NB4 (cell line): ENCODE results near the gene KCNQ4.
A peak's percentile ranks its signal among the peaks of the same experiment; 100 is the strongest.

Experiments used
- DNase-seq: peaks from one replicate; pipeline ENCODE4 v3.0.0; 2010; ENCODE audit warnings: low read depth
- H3K4me3 ChIP-seq: one replicate; pipeline ENCODE4 v1.5.1; 2011; ENCODE audit warnings: mild to moderate bottlenecking, low read depth, low read length, moderate library complexity
- MYC ChIP-seq: IDR thresholded peaks from 2 replicates; pipeline ENCODE4 v1.6.1; 2011; ENCODE audit warnings: low read depth, low read length
- POLR2A ChIP-seq: IDR thresholded peaks from 2 replicates; pipeline ENCODE4 v1.6.1; 2011; ENCODE audit warnings: mild to moderate bottlenecking; ENCODE audit not compliant: insufficient read length; ENCODE audit errors: extremely low read depth
- TF ChIP-seq, protein P1 (sequence below): IDR thresholded peaks from one replicate; pipeline ENCODE4 v1.5.1; 2012; ENCODE audit warnings: low read depth, low read length
- TF ChIP-seq, protein P2 (sequence below): IDR thresholded peaks from 2 replicates; pipeline ENCODE4 v1.6.1; 2011; ENCODE audit warnings: low read depth, low read length

KCNQ4 gene

DNA sequence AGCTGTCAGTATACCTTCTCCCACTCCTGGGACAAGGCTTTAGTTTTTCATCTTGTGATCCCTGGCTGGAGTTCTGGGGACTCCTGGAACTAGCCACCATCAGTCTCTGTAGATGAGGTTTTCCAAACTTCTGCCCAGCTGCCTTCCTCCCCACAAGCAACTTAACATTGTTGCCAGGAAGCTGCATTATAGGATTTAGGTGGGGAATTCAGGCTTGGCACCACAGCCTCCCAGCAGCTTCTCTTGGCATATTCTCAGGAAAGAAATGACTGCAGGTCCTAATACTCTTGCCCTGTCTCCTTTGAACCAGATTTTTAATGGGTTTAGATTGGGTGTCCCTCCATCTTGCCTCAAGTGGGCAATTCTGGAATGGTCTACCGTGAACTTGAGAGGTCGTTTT lies 18.6 kb upstream of the KCNQ4 start:
- DNase-seq: no peak
- TF ChIP-seq POLR2A: no peak

DNA sequence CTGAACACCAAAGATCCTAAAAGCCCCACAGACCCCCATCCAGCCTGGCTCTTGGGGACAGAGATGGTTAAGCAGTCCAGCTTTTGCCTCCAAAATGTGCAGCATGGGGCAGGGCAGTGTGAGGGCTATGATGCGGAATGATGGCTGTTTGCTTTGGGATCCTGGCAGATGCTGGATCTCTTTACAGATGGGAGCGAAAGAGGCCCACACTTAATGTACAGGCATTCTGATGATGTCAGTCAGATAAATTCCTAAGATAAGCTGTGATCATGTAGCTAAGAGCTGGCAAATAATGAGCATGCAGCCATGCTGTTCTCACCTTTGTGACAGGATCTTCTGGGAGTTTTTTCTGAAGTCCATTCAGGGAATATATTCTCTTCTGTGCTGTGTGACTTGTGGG lies 17.6 kb upstream of the KCNQ4 start:
- no peak overlapping the region for H3K4me3 ChIP-seq
- no peak for TF ChIP-seq MYC
- no peak for TF ChIP-seq POLR2A
- TF ChIP-seq, protein P1, sequence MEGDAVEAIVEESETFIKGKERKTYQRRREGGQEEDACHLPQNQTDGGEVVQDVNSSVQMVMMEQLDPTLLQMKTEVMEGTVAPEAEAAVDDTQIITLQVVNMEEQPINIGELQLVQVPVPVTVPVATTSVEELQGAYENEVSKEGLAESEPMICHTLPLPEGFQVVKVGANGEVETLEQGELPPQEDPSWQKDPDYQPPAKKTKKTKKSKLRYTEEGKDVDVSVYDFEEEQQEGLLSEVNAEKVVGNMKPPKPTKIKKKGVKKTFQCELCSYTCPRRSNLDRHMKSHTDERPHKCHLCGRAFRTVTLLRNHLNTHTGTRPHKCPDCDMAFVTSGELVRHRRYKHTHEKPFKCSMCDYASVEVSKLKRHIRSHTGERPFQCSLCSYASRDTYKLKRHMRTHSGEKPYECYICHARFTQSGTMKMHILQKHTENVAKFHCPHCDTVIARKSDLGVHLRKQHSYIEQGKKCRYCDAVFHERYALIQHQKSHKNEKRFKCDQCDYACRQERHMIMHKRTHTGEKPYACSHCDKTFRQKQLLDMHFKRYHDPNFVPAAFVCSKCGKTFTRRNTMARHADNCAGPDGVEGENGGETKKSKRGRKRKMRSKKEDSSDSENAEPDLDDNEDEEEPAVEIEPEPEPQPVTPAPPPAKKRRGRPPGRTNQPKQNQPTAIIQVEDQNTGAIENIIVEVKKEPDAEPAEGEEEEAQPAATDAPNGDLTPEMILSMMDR: no peak
- TF ChIP-seq, protein P2, sequence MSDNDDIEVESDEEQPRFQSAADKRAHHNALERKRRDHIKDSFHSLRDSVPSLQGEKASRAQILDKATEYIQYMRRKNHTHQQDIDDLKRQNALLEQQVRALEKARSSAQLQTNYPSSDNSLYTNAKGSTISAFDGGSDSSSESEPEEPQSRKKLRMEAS: no peak
- DNase-seq: no peak

More for the DNA sequence above, 18.6 kb upstream of the KCNQ4 start:
- no peak overlapping the region for H3K4me3 ChIP-seq

DNA sequence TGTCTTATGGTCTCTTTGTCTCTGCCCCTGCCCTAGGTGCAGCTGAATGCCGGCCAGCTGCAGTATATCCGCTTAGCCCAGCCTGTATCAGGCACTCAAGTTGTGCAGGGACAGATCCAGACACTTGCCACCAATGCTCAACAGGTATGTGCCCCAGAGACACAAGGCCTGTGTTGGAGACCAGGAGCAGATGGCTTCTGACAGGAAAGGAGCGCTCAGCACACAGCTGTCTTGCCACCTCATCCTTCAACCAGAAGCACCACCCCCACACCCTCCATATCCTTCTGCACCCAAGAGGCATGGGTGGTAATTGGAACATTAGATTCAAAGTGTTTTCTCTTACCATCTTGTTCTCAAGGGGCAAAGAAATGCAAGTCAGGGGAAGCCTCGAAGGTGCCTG lies 17.0 kb upstream of the KCNQ4 start:
- TF ChIP-seq MYC: no peak
- TF ChIP-seq, protein P2: no peak
- TF ChIP-seq, protein P1: no peak
- DNase-seq: no peak
- H3K4me3 ChIP-seq: no peak overlapping the region

DNA sequence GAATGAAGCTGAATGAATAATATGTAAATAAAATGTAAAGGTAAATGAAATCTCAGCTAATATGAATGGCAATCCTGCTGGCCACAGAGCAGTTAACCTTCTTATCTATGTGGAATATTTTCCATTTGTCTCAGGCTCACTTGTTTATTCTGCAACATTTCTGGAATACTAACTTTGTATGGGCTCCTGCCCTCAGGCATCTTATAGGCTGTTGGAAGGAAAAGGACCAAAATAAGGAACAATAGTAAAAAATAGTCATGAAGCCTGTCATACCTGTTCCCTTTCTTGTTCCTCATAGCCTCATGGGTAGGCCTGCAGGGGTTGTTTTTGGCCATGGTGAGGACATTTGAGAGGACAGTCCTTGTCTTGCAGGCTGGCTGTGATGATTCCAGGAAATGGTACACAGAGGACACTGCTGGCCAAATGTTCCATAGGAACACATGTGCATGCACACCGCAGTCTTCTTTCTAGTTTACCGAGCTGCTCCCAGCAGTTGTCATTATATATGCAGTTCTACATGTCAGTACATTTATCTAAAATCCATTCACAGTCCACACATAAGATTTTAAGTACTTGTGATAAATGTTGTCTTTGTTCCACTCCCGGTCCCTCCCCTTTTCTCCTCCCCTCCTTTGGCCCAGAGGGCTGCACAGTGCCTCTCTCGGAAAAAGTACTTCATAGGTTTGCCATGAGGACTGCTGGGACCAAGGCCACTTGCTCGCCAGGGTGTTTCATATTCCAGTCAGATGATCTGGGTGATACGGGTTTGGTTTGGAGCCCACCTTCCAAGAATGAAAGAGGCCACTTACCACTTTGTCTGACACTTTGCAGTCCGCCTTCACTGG lies 15.2 kb upstream of the KCNQ4 start:
- no peak for DNase-seq
- TF ChIP-seq MYC (no peak), POLR2A (no peak)
- TF ChIP-seq, protein P1: no peak
- TF ChIP-seq, protein P2: no peak
- H3K4me3 ChIP-seq: no peak overlapping the region

DNA sequence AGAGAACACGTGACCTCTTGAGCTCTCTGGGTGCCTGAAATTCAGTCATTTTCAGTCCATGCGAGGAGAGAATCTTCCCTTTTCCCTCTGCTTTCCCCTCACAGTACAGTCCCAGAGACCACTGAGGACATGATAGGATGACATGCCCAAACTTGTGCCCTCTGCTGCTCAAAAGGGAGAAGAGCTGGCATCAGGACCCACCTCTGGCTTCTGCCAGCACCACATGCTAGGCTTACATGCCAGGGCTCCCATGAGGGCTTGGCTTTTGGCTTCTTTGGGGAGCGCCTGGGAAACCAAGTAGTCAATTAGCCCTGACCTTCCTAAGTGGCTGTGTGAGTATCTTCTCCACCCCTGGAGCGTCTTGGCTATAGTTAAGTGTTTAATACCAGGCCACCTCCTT lies 13.8 kb upstream of the KCNQ4 start:
- peak; percentile 13 for DNase-seq
- H3K4me3 ChIP-seq: no peak overlapping the region
- TF ChIP-seq, protein P1: peak; percentile 14
- no peak for TF ChIP-seq MYC
- no peak for TF ChIP-seq POLR2A
- TF ChIP-seq, protein P2: no peak

DNA sequence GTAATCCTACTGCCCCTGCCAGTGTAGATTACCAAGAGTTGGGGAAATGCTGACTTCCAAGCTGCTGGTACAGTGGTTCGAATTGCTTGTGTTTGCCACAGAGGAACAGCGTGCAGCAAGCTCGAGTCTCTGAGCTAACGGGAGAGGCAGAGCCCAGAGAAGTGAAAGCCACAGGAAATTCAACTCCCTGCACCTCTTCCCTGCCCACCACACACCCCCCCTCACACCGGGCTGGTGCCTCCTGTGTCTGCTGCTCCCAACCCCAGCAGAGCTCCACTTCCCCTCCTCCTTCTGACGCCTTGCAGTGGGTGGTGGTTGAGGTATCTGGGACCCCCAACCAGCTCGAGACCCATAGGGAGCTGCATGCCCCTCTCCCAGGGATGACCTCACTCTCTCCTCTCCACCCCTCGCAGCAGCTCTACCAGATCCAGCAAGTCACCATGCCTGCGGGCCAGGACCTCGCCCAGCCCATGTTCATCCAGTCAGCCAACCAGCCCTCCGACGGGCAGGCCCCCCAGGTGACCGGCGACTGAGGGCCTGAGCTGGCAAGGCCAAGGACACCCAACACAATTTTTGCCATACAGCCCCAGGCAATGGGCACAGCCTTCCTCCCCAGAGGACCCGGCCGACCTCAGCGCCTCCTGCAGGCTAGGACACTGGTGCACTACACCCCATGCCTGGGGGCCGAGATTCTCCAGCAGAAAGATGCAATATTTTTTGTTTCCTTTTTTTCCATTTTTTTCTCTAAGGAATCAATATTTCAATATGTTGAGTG lies 13.1 kb upstream of the KCNQ4 start:
- no peak for DNase-seq
- TF ChIP-seq, protein P2: no peak
- no peak overlapping the region for H3K4me3 ChIP-seq
